ENCODE measurements around the gene PRKCH. TPM values are rescaled to one million over a fixed set of nuclear protein-coding genes. Genes with fewer than 3 reads are reported as not detected.
A peak's percentile ranks its signal among the peaks of the same experiment; 100 is the strongest.
"Not testable (repeated sequence)": the region's sequence is repeated elsewhere in the genome, so short reads cannot be mapped to it uniquely, and the experiment has no call there.

Gene PRKCH
- total and polyA plus RNA-seq, 2 experiments from 2014 or later = 2.4 to 3.5 TPM

DNA sequence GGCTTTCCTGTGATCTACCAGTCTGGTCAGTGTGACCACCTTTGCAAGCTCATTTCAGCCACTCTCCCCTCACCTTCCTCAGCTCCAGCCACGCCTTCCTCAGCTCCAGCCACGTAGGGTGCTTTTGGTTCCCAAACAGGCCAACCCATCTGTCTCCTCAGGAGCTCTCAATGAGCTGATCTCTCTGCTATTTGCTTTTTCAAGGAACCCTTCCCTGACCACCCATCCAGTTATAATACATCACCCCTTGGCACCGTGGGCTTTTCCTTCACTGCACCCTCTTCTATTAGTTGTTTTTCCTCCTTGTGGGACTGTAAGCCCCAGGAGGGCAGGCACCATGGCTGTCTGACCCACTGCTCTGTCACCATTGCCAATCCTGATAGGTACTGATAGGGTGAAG, 2.3 kb upstream of the PRKCH start:
- no peak overlapping the region for H3K9ac ChIP-seq
- H3K9me2 ChIP-seq (ENCODE audit: insufficient read depth) = no peaks in the 10 kb centered on the region
- H3K9me3 ChIP-seq (ENCODE audit: low read depth) = no peaks in the 10 kb centered on the region
- in situ Hi-C loops (cut with MboI) = no loop called here
- no peak for TF ChIP-seq EZH2phosphoT487 (IDR thresholded peaks at IDR 0.05; ENCODE audit: insufficient read depth, low read depth)
- TF ChIP-seq EZH2 (IDR thresholded peaks at IDR 0.05; ENCODE audit: insufficient read depth, poor library complexity, severe bottlenecking) = no peak
- no peaks in the 10 kb centered on the region for H3K4me1 ChIP-seq (ENCODE audit: insufficient read depth)
- H3K4me3 ChIP-seq = no peak overlapping the region
- 51 to 56% methylated on average over 3 of the region's 3 CpGs for WGBS, 2 experiments (ENCODE audit: low coverage in 1 of 2, low lambda C conversion rate in 2 of 2, missing lambda C conversion rate in 2 of 2)
- H3K79me2 ChIP-seq (ENCODE audit: insufficient read depth) = no peaks in the 10 kb centered on the region
- no peaks in the 10 kb centered on the region for H4K20me1 ChIP-seq (ENCODE audit: insufficient read depth)
- H2AFZ ChIP-seq = no peak overlapping the region
- no peak overlapping the region for H3K4me2 ChIP-seq (ENCODE audit: unreplicated experiment)
- H3K36me3 ChIP-seq (ENCODE audit: low read depth) = no peaks in the 10 kb centered on the region
- H3K27me3 ChIP-seq (replicated peaks; ENCODE audit: insufficient read depth) = peaks cover 60% of the 10 kb centered on the region
- H3K27ac ChIP-seq = no peak overlapping the region
- H3F3A ChIP-seq (ENCODE audit: insufficient read depth) = no peaks in the 10 kb centered on the region
- DNase-seq = no peak

DNA sequence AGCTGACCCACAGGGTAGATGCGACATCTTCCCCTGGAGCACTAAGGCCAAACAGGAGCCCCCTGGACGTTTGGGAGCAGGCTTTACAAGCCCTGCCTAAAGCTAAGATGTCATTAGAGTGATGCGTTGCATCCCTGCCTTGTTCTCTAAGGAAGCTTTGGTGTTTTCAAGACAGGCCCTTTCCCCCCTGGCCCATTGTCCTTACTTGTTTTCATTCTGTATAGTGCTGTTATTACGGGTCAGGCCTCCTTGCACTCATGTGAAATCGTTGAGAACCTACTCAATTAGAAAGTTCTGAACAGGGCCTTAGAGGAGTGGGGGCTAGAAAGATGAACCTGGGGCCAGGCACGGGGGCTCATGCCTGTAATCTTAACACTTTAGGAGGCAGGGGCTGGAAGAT, 1.7 kb upstream of the PRKCH start:
- Histone ChIP-seq H3F3A (ENCODE audit: insufficient read depth) (no peaks in the 10 kb centered on the region), H4K20me1 (ENCODE audit: insufficient read depth) (no peaks in the 10 kb centered on the region), H3K9ac (no peak overlapping the region), H3K4me3 (no peak overlapping the region), H3K36me3 (ENCODE audit: low read depth) (no peaks in the 10 kb centered on the region), H3K4me1 (ENCODE audit: insufficient read depth) (no peaks in the 10 kb centered on the region), H3K4me2 (ENCODE audit: unreplicated experiment) (no peak overlapping the region), H3K27ac (no peak overlapping the region), H3K9me2 (ENCODE audit: insufficient read depth) (no peaks in the 10 kb centered on the region), H3K79me2 (ENCODE audit: insufficient read depth) (no peaks in the 10 kb centered on the region), H3K27me3 (replicated peaks; ENCODE audit: insufficient read depth) (peaks cover 61% of the 10 kb centered on the region), H2AFZ (no peak overlapping the region), H3K9me3 (ENCODE audit: low read depth) (no peaks in the 10 kb centered on the region)
- TF ChIP-seq EZH2phosphoT487 (IDR thresholded peaks at IDR 0.05; ENCODE audit: insufficient read depth, low read depth) (no peak), EZH2 (IDR thresholded peaks at IDR 0.05; ENCODE audit: insufficient read depth, poor library complexity, severe bottlenecking) (no peak)
- DNase-seq = no peak
- in situ Hi-C loops (cut with MboI) = no loop called here
- 60% methylated on average over 6 of the region's 6 CpGs for WGBS, 2 experiments (ENCODE audit: low coverage in 1 of 2, low lambda C conversion rate in 2 of 2, missing lambda C conversion rate in 2 of 2)

DNA sequence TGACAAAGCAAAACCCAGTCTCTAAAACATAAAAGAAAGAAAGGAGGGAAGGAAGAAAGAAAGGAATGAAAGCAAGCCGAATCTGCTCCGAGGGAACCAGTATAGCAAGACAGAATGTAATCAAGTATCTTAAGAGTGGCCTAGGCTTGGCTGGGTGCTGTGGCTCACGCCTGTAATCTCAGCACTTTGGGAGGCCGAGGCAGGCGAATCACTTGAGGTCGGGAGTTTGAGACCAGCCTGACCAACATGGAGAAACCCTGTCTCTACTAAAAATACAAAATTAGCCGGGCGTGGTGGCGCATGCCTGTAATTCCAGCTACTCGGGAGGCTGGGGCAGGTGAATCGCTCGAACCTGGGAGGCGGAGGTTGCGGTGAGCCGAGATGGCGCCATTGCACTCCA, 1.2 kb upstream of the PRKCH start:
- H2AFZ ChIP-seq; H3K9me2 ChIP-seq (ENCODE audit: insufficient read depth); H3K4me2 ChIP-seq (ENCODE audit: unreplicated experiment); H3K27ac ChIP-seq; H3K9me3 ChIP-seq (ENCODE audit: low read depth); H4K20me1 ChIP-seq (ENCODE audit: insufficient read depth); H3K4me3 ChIP-seq; H3K4me1 ChIP-seq (ENCODE audit: insufficient read depth); H3K9ac ChIP-seq; H3K79me2 ChIP-seq (ENCODE audit: insufficient read depth); H3K36me3 ChIP-seq (ENCODE audit: low read depth); in situ Hi-C loops (cut with MboI); H3F3A ChIP-seq (ENCODE audit: insufficient read depth); DNase-seq: not testable (repeated sequence)
- 85 to 96% methylated on average over 16 of the region's 16 CpGs for WGBS, 2 experiments (ENCODE audit: low coverage in 1 of 2, low lambda C conversion rate in 2 of 2, missing lambda C conversion rate in 2 of 2)
- H3K27me3 ChIP-seq (replicated peaks; ENCODE audit: insufficient read depth) = peaks cover 66% of the 10 kb centered on the region

DNA sequence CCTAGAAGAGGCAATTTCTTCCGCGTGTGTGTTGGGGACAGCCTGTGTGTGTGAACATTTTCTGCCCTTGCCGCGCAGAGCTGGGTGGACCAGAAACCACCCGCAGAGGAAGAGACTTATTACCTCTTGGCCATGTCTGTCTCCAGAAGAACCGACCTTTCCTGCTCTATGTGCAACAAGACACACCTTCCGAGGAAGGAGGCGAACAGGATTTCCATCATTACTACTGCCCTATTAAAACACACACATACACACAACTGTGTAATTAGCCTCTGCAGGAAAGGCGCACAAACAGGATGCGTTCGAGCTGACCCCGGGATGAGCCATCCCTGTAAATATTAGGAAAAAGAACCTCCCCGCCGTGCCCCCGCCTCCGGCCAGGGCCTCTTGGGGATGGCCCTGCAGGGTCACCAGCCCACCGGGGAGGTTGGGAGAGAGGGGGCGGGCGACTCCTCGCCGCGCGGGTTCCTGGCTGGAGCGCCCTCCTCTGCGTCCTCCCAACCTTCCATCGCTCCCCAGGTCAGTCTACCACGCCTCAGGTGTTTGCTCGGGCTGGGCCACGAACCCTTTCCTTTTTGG, 484 bp upstream of the PRKCH start:
- no peaks in the 10 kb centered on the region for H3F3A ChIP-seq (ENCODE audit: insufficient read depth)
- H3K4me3 ChIP-seq = peak overlapping the region; percentile 71
- TF ChIP-seq EZH2phosphoT487 (IDR thresholded peaks at IDR 0.05; ENCODE audit: insufficient read depth, low read depth) (no peak), EZH2 (IDR thresholded peaks at IDR 0.05; ENCODE audit: insufficient read depth, poor library complexity, severe bottlenecking) (no peak)
- H3K79me2 ChIP-seq (ENCODE audit: insufficient read depth) = no peaks in the 10 kb centered on the region
- no peaks in the 10 kb centered on the region for H3K9me2 ChIP-seq (ENCODE audit: insufficient read depth)
- no peaks in the 10 kb centered on the region for H3K36me3 ChIP-seq (ENCODE audit: low read depth)
- H3K27me3 ChIP-seq (replicated peaks; ENCODE audit: insufficient read depth) = peaks cover 63% of the 10 kb centered on the region
- in situ Hi-C loops (cut with MboI) = no loop called here
- H3K9ac ChIP-seq = no peak overlapping the region
- H2AFZ ChIP-seq = peak overlapping the region; percentile 85
- H3K27ac ChIP-seq = no peak overlapping the region
- peak overlapping the region; percentile 85 for H3K4me2 ChIP-seq (ENCODE audit: unreplicated experiment)
- no peaks in the 10 kb centered on the region for H4K20me1 ChIP-seq (ENCODE audit: insufficient read depth)
- H3K9me3 ChIP-seq (ENCODE audit: low read depth) = no peaks in the 10 kb centered on the region
- 34 to 38% methylated on average over 25 to 29 of the region's 29 CpGs for WGBS, 2 experiments (ENCODE audit: low coverage in 1 of 2, low lambda C conversion rate in 2 of 2, missing lambda C conversion rate in 2 of 2)
- H3K4me1 ChIP-seq (ENCODE audit: insufficient read depth) = no peaks in the 10 kb centered on the region
- DNase-seq = no peak

All from GM23248 (cell line).